Pancreas (tissue), 10 donors: Measurements from ENCODE around the gene PREB. TPM values are rescaled to one million over a fixed set of nuclear protein-coding genes. Genes with fewer than 3 reads are reported as not detected.

Source experiments
- ATAC-seq, 4 donors: fragments of 200-7000 bp; cut with Tn5 transposase; one replicate each; pipeline versions ENCODE4 v1.8.0 to v1.9.1; 2020; ENCODE audit warnings: mild to moderate bottlenecking in 4 of 4, moderate library complexity in 4 of 4
- DNase-seq, 6 donors: peaks; one replicate each; pipeline ENCODE4 v3.0.0-alpha.2; 2020
- FAIRE-seq: peaks from 2 replicates; lab custom pipeline; 2012; peaks lifted over from hg19 to GRCh38; lab: Jason Lieb, UNC
- H3K27ac ChIP-seq, 4 donors: fragments of 200-600 bp; sonication (generic); 1 replicate in 3 of 4; 2 replicates in 1 of 4; pipeline versions ENCODE4 v1.5.0 to v1.8.0; 2020
- H3K27me3 ChIP-seq, 4 donors: fragments of 200-600 bp; one replicate each; pipeline ENCODE4 v1.8.0; 2021
- H3K36me3 ChIP-seq, 3 donors: fragments of 200-600 bp; sonication (generic) in 1 of 3; one replicate each; pipeline versions ENCODE4 v1.5.0 to v1.8.0; 2020 to 2021
- H3K4me1 ChIP-seq, 3 donors: fragments of 200-600 bp; one replicate each; pipeline ENCODE4 v1.8.0; 2021
- H3K4me3 ChIP-seq, 4 donors: fragments of 200-600 bp; sonication (generic) in 2 of 4; one replicate each; pipeline versions ENCODE4 v1.5.0 to v1.8.0; 2020 to 2021
- H3K9me3 ChIP-seq, 4 donors: fragments of 200-600 bp; one replicate each; pipeline ENCODE4 v1.8.0; 2021
- WGBS, 2 donors: extraction: QIAGEN DNeasy Blood & Tissue Kit; methylation state at CpG; one replicate each; pipeline ENCODE4 v1.1.7; 2013; 5-methylcytosine and 5-hydroxymethylcytosine counted together
- intact Hi-C, 3 donors: fragments of 100-400 bp; cut with DNase I; formaldehyde crosslinking; loops; one replicate each; pipeline versions ENCODE4 v1.11.1 to v1.14.2; 2022
- polyA plus RNA-seq, 2 donors: library from polyadenylated mRNA; stranded (reverse); fragments of 200-250 nt; gene quantifications; one replicate each; pipeline ENCODE4 v1.2.3, GENCODE V29; 2013
- total RNA-seq, 6 donors: library from RNA; stranded (reverse); fragmentation: NEBNext Ultra II Directional in 4 of 6; extraction: Animal tissue kit (Norgen Biotek cat#: 25700) in 4 of 6; gene quantifications; one replicate each; pipeline versions ENCODE4 v1.2.1 to v1.2.4, GENCODE V29; 2021 to 2023
- TF ChIP-seq, protein P1 (sequence below), 4 donors: fragments of 200-600 bp; sonication (generic) in 3 of 4; IDR thresholded peaks; one replicate each; pipeline versions ENCODE4 v1.5.0 to v1.8.0; 2021; ENCODE audit warnings: antibody characterized with exemption in 4 of 4
- donor health status: healthy with polysubstance abuse.
- donor health status: DM: no; HTN: no; CAD: no; lungs with moderate emphysema.
- donor health status: DM: no; HTN: no; CAD: no.
- donor health status: control.
- donor health status: control.
- donor health status: Bipolar disorder and iron deficiency.
- donor health status: DM: yes; HTN: yes; CAD: no.
- donor health status: DM: no; HTN: no; CAD: no.
- donor health status: DM: no; HTN: no; CAD: no.
- donor health status: DM: yes; HTN: yes; CAD: no.

Gene PREB
- total and polyA plus RNA-seq, 8 donors: 24.6 to 73.6 (median 31.2) TPM

DNA sequence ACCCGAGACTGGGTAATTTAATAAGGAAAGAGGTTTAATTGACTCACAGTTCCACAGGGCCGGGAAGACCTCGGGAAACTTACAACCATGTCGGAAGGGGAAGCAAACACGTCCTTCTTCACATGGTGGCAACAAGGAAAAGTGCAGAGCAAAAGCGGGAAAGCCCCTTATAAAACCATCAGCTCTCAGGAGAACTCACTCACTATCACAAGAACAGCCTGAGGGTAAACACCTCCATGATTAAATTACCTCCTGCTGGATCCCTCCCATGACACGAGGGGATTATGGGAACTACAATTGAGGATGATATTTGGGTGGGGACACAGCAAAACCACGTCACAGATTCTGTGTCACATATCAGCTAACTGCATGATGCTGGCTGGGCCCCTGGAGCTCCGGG, 25.8 kb upstream of the PREB start:
- Histone ChIP-seq H3K9me3 (no peaks in the 10 kb centered on the region), H3K4me1 (no peaks in the 10 kb centered on the region), H3K27ac (no peak overlapping the region), H3K4me3 (no peak overlapping the region), H3K36me3 (no peaks in the 10 kb centered on the region), H3K27me3 (no peaks in the 10 kb centered on the region)
- 74 to 80% methylated on average over 9 of the region's 9 CpGs for WGBS, 2 donors
- intact Hi-C loops: no loop called here
- FAIRE-seq (no peak), DNase-seq (no peak), ATAC-seq (no peak)
- TF ChIP-seq, protein P1, sequence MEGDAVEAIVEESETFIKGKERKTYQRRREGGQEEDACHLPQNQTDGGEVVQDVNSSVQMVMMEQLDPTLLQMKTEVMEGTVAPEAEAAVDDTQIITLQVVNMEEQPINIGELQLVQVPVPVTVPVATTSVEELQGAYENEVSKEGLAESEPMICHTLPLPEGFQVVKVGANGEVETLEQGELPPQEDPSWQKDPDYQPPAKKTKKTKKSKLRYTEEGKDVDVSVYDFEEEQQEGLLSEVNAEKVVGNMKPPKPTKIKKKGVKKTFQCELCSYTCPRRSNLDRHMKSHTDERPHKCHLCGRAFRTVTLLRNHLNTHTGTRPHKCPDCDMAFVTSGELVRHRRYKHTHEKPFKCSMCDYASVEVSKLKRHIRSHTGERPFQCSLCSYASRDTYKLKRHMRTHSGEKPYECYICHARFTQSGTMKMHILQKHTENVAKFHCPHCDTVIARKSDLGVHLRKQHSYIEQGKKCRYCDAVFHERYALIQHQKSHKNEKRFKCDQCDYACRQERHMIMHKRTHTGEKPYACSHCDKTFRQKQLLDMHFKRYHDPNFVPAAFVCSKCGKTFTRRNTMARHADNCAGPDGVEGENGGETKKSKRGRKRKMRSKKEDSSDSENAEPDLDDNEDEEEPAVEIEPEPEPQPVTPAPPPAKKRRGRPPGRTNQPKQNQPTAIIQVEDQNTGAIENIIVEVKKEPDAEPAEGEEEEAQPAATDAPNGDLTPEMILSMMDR (IDR thresholded peaks at IDR 0.05): no peak

DNA sequence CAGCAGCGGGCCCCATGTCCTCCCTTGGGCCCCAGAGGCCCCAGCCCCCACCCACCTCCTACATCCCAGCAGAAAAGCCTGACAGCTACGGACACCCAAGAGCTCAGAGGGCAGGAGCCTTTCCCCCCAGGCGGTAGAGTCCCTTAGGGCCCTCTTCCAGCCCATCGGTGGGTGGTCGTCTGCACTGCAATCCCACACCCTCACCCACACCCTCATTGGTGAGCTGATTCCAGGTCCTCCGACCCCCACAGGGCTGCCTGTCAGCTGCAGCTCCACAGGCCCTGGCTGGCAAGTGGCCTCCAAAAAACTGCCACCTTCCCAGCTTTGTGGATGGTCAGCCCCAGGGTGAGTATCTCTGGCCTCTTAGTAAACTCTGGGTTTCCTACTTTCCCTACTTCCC, 24.8 kb upstream of the PREB start:
- H3K4me1 ChIP-seq: no peaks in the 10 kb centered on the region
- DNase-seq: no peak
- WGBS, 2 donors: 63 to 78% methylated on average over 6 of the region's 6 CpGs
- no peak for ATAC-seq
- no peaks in the 10 kb centered on the region for H3K36me3 ChIP-seq
- H3K27me3 ChIP-seq: no peaks in the 10 kb centered on the region
- H3K4me3 ChIP-seq: no peak overlapping the region
- intact Hi-C loops: no loop called here
- H3K9me3 ChIP-seq: no peaks in the 10 kb centered on the region
- FAIRE-seq: no peak
- TF ChIP-seq, protein P1 (IDR thresholded peaks at IDR 0.05): no peak
- no peak overlapping the region for H3K27ac ChIP-seq

DNA sequence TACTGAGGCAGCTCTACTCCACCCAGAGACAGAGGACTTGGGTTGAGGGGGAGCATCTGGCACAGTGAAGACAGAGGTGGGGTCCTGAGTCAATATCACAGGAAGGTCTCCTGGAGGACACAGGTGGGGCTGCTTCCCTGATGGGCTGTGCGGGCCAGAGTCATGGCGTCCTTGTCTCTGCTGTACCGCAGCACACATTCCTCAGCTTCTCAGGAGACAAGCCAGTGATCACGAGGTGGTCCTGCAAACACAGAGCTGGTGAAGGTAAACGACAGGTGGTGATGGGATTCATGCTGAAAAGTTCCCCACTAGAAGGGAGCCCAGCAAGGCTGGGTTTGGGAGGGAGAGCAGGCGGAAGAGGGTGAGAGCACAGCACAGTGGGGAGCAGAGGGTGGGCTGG, 24.0 kb upstream of the PREB start:
- ATAC-seq (no peak), FAIRE-seq (no peak), DNase-seq (no peak)
- TF ChIP-seq, protein P1 (IDR thresholded peaks at IDR 0.05): no peak
- 52 to 55% methylated on average over 6 of the region's 6 CpGs for WGBS, 2 donors
- intact Hi-C loops: no loop called here
- no peak overlapping the region for H3K27ac ChIP-seq
- no peaks in the 10 kb centered on the region for H3K36me3 ChIP-seq
- H3K4me1 ChIP-seq: no peaks in the 10 kb centered on the region
- no peak overlapping the region for H3K4me3 ChIP-seq
- no peaks in the 10 kb centered on the region for H3K9me3 ChIP-seq
- H3K27me3 ChIP-seq: no peaks in the 10 kb centered on the region

DNA sequence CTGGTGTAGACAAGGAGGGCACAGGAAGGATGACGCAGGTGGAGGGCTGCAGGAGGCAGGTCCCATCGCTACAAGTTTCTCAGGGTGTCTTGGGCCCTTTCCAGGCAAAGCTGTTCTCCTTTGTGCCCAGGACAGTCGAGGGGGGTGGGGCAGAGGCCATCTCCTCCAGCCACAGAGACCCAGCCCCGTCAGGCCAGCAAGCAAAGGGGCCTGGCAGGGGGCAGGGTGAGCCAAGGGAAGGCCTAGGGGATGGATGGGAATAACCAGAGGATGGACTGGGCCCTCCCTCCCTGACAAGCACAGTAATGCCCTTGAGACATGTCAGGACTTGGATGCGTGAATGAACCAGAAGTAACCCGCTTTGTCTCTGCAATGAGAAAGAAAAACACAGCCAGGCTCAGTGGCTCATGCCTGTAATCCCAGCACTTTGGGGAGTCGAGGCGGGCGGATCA, 20.7 kb upstream of the PREB start:
- FAIRE-seq: no peak
- no peaks in the 10 kb centered on the region for H3K4me1 ChIP-seq
- no peak overlapping the region for H3K27ac ChIP-seq
- WGBS, 2 donors: 71 to 75% methylated on average over 9 of the region's 9 CpGs
- no peaks in the 10 kb centered on the region for H3K36me3 ChIP-seq
- H3K4me3 ChIP-seq: no peak overlapping the region
- intact Hi-C loops: no loop called here
- H3K27me3 ChIP-seq: no peaks in the 10 kb centered on the region
- H3K9me3 ChIP-seq: no peaks in the 10 kb centered on the region
- TF ChIP-seq, protein P1 (IDR thresholded peaks at IDR 0.05): no peak
- ATAC-seq: no peak
- DNase-seq: no peak

DNA sequence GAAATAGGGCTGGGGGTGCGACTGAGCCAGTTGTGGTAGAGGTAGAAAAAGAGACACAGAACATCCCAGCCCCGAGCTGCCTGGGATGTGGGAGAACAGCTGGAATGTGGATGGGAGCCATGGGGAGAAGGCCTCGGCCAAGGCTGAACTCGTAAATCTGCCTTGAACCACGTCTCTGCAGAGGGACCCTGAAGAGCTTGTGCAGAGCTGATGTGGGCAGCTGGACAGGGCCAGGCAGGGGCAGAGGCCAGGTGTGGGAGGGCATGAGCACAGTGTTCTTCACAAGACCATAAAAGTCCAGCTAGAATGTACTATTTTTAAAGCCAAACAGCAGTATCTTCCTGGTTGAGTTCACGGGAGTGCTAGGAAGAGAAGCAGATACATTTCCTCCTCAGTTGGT, 20.1 kb upstream of the PREB start:
- H3K27ac ChIP-seq: no peak overlapping the region
- ATAC-seq: no peak
- intact Hi-C loops: no loop called here
- WGBS, 2 donors: 76% methylated on average over 6 of the region's 6 CpGs
- H3K9me3 ChIP-seq: no peaks in the 10 kb centered on the region
- no peaks in the 10 kb centered on the region for H3K4me1 ChIP-seq
- TF ChIP-seq, protein P1 (IDR thresholded peaks at IDR 0.05): no peak
- no peaks in the 10 kb centered on the region for H3K36me3 ChIP-seq
- no peak for FAIRE-seq
- H3K4me3 ChIP-seq: no peak overlapping the region
- DNase-seq: no peak
- H3K27me3 ChIP-seq: no peaks in the 10 kb centered on the region
